ENCODE data around the gene SLC39A11.

Gene SLC39A11

GRCh38 chr17:72759301-72759700 lies 333.2 kb downstream of the SLC39A11 start:
- Mint-ChIP-seq H3K36me3 (ENCODE audit: low read depth) (no peaks in the 10 kb centered on the region), H3K27me3 (ENCODE audit: low read depth, poor library complexity) (peaks cover 16% of the 10 kb centered on the region)
- no peak for DNase-seq

DNA sequence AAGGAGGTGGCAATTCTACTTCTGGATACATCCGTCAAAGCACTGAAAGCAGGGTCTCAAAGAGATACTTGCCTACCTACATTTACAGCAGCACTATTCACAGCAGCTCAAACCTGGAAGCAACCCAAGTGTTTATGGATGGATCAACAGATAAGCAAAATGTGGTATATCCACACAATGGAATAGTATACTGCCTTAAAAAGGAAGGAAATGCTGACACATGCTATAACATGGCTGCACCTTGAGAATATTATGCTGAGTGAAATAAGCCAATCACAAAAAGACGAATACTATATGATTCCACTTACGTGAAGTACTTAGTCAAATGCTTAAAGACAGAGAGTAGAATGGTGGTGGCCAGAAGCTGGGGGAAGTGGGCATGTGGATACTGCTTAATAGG lies 336.2 kb downstream of the SLC39A11 start:
- Mint-ChIP-seq H3K4me1 (no peaks in the 10 kb centered on the region), H3K27me3 (ENCODE audit: low read depth, poor library complexity) (peaks cover 9% of the 10 kb centered on the region), H3K36me3 (ENCODE audit: low read depth) (no peaks in the 10 kb centered on the region), H3K9me3 (peaks cover 9% of the 10 kb centered on the region), H3K4me3 (no peak overlapping the region), H3K27ac (no peak overlapping the region)
- DNase-seq: no peak
- TF ChIP-seq, protein P1, sequence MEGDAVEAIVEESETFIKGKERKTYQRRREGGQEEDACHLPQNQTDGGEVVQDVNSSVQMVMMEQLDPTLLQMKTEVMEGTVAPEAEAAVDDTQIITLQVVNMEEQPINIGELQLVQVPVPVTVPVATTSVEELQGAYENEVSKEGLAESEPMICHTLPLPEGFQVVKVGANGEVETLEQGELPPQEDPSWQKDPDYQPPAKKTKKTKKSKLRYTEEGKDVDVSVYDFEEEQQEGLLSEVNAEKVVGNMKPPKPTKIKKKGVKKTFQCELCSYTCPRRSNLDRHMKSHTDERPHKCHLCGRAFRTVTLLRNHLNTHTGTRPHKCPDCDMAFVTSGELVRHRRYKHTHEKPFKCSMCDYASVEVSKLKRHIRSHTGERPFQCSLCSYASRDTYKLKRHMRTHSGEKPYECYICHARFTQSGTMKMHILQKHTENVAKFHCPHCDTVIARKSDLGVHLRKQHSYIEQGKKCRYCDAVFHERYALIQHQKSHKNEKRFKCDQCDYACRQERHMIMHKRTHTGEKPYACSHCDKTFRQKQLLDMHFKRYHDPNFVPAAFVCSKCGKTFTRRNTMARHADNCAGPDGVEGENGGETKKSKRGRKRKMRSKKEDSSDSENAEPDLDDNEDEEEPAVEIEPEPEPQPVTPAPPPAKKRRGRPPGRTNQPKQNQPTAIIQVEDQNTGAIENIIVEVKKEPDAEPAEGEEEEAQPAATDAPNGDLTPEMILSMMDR (IDR thresholded peaks at IDR 0.05): no peak

More at GRCh38 chr17:72759301-72759700, 333.2 kb downstream of the SLC39A11 start:
- Mint-ChIP-seq H3K4me3 (no peak overlapping the region), H3K9me3 (peaks cover 9% of the 10 kb centered on the region), H3K4me1 (no peaks in the 10 kb centered on the region), H3K27ac (no peak overlapping the region)
- TF ChIP-seq, protein P1 (IDR thresholded peaks at IDR 0.05): no peak

DNA sequence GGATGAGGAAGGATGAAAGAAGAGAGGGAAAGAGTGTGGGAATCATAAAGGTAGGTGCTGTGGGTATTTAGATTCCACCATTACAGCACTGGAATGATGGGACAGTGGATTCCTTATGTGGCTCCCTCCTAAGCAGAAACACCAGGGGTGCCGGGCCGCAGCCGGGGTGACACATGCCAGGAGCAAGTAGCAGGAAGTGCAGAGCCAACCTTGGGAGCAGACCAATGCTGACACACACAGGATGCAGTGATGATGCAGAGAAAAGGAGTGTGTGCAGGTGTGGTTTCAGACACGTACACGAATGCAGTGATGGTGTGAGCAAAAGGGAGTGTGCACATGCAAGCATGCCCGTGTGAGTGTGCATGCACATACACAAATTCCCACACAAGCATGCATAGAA lies 338.0 kb downstream of the SLC39A11 start:
- no peak overlapping the region for H3K27ac Mint-ChIP-seq
- peaks cover 9% of the 10 kb centered on the region for H3K9me3 Mint-ChIP-seq
- TF ChIP-seq, protein P1 (IDR thresholded peaks at IDR 0.05): no peak
- H3K4me1 Mint-ChIP-seq: peaks cover 4% of the 10 kb centered on the region
- no peak overlapping the region for H3K4me3 Mint-ChIP-seq
- peaks cover 9% of the 10 kb centered on the region for H3K27me3 Mint-ChIP-seq (ENCODE audit: low read depth, poor library complexity)
- no peak for DNase-seq
- no peaks in the 10 kb centered on the region for H3K36me3 Mint-ChIP-seq (ENCODE audit: low read depth)

DNA sequence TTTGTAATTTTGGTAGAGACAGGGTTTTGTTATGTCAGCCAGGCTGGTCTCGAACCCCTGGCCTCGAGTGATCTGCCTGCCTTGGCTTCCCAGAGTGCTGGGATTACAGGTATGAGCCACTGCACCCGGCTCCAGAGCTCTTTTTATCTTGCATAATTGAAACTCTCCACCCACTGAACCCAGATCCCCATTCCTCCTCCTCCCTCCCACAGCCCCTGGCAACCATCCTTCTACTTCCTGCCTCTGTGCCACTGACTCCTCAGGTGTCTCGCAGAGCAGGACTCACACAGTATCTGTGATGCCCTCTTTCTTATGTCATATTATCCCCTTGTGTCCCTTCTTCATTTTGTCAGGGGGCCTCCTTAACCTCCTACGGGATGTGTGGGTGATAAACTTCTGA lies 340.7 kb downstream of the SLC39A11 start:
- peaks cover 6% of the 10 kb centered on the region for H3K9me3 Mint-ChIP-seq
- no peak overlapping the region for H3K4me3 Mint-ChIP-seq
- no peak overlapping the region for H3K27ac Mint-ChIP-seq
- TF ChIP-seq, protein P1 (IDR thresholded peaks at IDR 0.05): no peak
- DNase-seq: no peak
- H3K27me3 Mint-ChIP-seq (ENCODE audit: low read depth, poor library complexity): peaks cover 12% of the 10 kb centered on the region
- no peaks in the 10 kb centered on the region for H3K36me3 Mint-ChIP-seq (ENCODE audit: low read depth)
- peaks cover 15% of the 10 kb centered on the region for H3K4me1 Mint-ChIP-seq

DNA sequence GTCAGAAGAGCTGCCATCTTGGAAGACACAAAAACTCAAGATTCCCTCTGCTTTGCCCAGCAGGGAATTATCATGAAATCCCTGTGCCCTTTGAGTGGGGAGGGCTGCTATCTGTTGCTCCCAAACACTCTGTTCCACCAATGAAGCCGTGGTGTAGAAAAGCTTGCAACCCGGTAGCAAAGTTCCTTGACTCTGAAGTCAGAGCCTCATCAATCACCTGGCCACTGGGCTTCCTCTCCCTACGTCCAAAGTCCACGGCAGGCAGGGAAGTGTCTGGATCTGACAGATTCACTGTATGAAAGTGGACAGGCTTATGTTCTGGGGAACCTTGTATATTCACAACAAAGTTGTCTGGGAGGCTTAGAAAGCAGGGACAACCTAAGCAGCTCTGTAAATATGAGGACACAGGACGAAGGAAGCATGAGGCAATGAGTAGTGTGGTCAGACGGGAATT lies 343.3 kb downstream of the SLC39A11 start:
- TF ChIP-seq, protein P1 (IDR thresholded peaks at IDR 0.05): no peak
- H3K27me3 Mint-ChIP-seq (ENCODE audit: low read depth, poor library complexity): peaks cover 10% of the 10 kb centered on the region
- no peak for DNase-seq
- H3K4me3 Mint-ChIP-seq: no peak overlapping the region
- H3K9me3 Mint-ChIP-seq: no peaks in the 10 kb centered on the region
- H3K4me1 Mint-ChIP-seq: peaks cover 15% of the 10 kb centered on the region
- H3K27ac Mint-ChIP-seq: peak overlapping the region; percentile 69
- no peaks in the 10 kb centered on the region for H3K36me3 Mint-ChIP-seq (ENCODE audit: low read depth)

DNA sequence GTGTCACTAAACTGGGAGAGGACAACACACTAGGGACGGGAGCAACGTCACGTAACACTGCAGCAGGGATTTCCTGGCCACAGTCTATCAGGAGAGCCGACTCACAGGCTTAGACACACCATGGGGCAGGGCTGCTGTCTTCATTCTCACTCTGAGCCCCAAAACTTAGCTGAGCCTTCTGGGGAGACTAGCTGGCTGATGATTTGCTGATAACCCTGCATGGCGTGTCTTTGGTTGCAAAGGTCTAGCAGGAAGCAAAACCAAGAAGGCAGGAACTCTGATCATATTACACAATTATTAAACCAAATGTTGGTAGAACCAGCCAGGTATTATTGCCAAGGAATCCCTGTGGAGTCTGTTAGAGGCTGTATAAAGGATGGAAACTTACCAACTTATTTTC lies 345.0 kb downstream of the SLC39A11 start:
- Mint-ChIP-seq H3K36me3 (ENCODE audit: low read depth) (no peaks in the 10 kb centered on the region), H3K9me3 (no peaks in the 10 kb centered on the region), H3K27me3 (ENCODE audit: low read depth, poor library complexity) (peaks cover 14% of the 10 kb centered on the region), H3K4me1 (peaks cover 28% of the 10 kb centered on the region), H3K4me3 (no peak overlapping the region), H3K27ac (no peak overlapping the region)
- no peak for DNase-seq
- TF ChIP-seq, protein P1 (IDR thresholded peaks at IDR 0.05): no peak
